ENCODE data around the gene SEZ6L. TPM values are rescaled to one million over a fixed set of nuclear protein-coding genes. Genes with fewer than 3 reads are reported as not detected.

SEZ6L gene
- total RNA-seq, 1 experiment from 2014 or later, result 0.13 TPM

GRCh38 chr22:26283330-26283729 is 114.1 kb downstream of the SEZ6L start:
- Histone ChIP-seq H3K9ac (ENCODE audit: extremely low read depth, insufficient read length, low read length) (no peak overlapping the region), H3K56ac (ENCODE audit: insufficient read length, low read depth, low read length) (no peak overlapping the region), H4K91ac (ENCODE audit: insufficient read length, low read depth, low read length) (no peak overlapping the region), H2BK15ac (ENCODE audit: low read depth, low read length) (no peak overlapping the region), H3K4me2 (ENCODE audit: insufficient read depth, insufficient read length, low read length) (no peak overlapping the region), H3K27me3 (ENCODE audit: insufficient read depth, low read length) (no peaks in the 10 kb centered on the region), H3K23me2 (ENCODE audit: insufficient read length, low read depth, low read length, poor library complexity, severe bottlenecking) (no peaks in the 10 kb centered on the region), H2AK5ac (ENCODE audit: insufficient read length, low read length) (no peak overlapping the region), H3K14ac (ENCODE audit: insufficient read depth, low read length) (no peak overlapping the region), H4K5ac (ENCODE audit: insufficient read length, low read depth, low read length) (no peak overlapping the region), H3K4me1 (ENCODE audit: insufficient read depth, low read length) (no peaks in the 10 kb centered on the region), H3K18ac (ENCODE audit: insufficient read length, low read depth, low read length) (no peak overlapping the region), H4K20me1 (ENCODE audit: control insufficient read depth, insufficient read depth, insufficient read length) (no peaks in the 10 kb centered on the region), H3K79me2 (ENCODE audit: insufficient read depth, low read length) (no peaks in the 10 kb centered on the region), H3K23ac (ENCODE audit: insufficient read length, low read depth, low read length) (no peak overlapping the region), H2BK5ac (ENCODE audit: insufficient read length, low read length) (no peak overlapping the region), H3K4ac (ENCODE audit: low read depth, low read length) (no peak overlapping the region), H2BK20ac (ENCODE audit: low read depth, low read length, poor library complexity, severe bottlenecking) (no peak overlapping the region), H2AFZ (ENCODE audit: low read length) (no peak overlapping the region), H2BK120ac (ENCODE audit: low read depth, low read length, poor library complexity, severe bottlenecking) (no peak overlapping the region), H3T11ph (ENCODE audit: low read length) (no peak overlapping the region), H3K9me3 (ENCODE audit: control insufficient read depth, low read depth, low read length) (no peaks in the 10 kb centered on the region), H4K8ac (replicated peaks; ENCODE audit: insufficient read length, low read depth, low read length) (no peak overlapping the region), H3K79me1 (ENCODE audit: insufficient read depth, low read depth, low read length, poor library complexity, severe bottlenecking) (no peaks in the 10 kb centered on the region), H3K27ac (ENCODE audit: insufficient read length, low read depth, low read length) (no peak overlapping the region), H2BK12ac (ENCODE audit: insufficient read length, low read depth, low read length) (no peak overlapping the region)
- TF ChIP-seq CTCF (conservative IDR thresholded peaks at IDR 0.05), result no peak
- Mint-ChIP-seq H3K36me3 (ENCODE audit: insufficient read depth in 1 of 3, low read depth in 3 of 3) (no peaks in the 10 kb centered on the region), H3K4me3 (no peak overlapping the region), H3K9me3 (0 out of 5 replicates have a peak, but pooled peaks cover 0 to 3% of the 10 kb centered on the region in 2 experiments), H3K27ac (no peak overlapping the region), H3K27me3 (ENCODE audit: low read depth) (peaks cover 6% of the 10 kb centered on the region; the same call in 1 of the 2 replicates), H3K4me1 (no peaks in the 10 kb centered on the region)
- DNase-seq, result no peak
- WGBS (ENCODE audit: extremely low coverage, insufficient read length, low lambda C conversion rate), result no CpG with 5 or more reads among the region's 2 CpGs
